K562 (cell line): ENCODE results near the gene KCNQ2. TPM values are rescaled to one million over a fixed set of nuclear protein-coding genes. Genes with fewer than 3 reads are reported as not detected.

ENCODE experiments used
- ATAC-seq: fragments of 200-7000 bp; cut with Tn5 transposase; 3 replicates; pipeline ENCODE4 v1.9.1; 2020; ENCODE audit warnings: moderate library complexity
- BruUV-seq: library from RNA; stranded (reverse); fragments of 400-500 nt; replicated peaks from 2 replicates; lab custom pipeline; 2021; lab: Mats Ljungman, UMichigan
- CTCF ChIA-PET: fragments of 300-600 bp; formaldehyde crosslinking; extraction: SDS; loops from one replicate; lab custom pipeline; 2021; ENCODE audit warnings: low intra/inter-chr PET ratio; lab: Yijun Ruan, JAX
- POLR2A ChIA-PET: fragments of 300-600, 350-650 bp; sonication (Branson Sonifier 250); formaldehyde crosslinking; extraction: SDS; loops from one replicate; lab custom pipeline; 2021; ENCODE audit warnings: antibody characterized with exemption, inconsistent platforms; lab: Yijun Ruan, JAX
- DNase-seq, 4 experiments: peaks; one replicate each; pipeline versions ENCODE4 v3.0.0 to v3.0.0-alpha.2; 2011 to 2018; ENCODE audit warnings: low spot score in 3 of 4, mixed read lengths in 3 of 4; ENCODE audit errors: extremely low read depth in 1 of 4
- FAIRE-seq: peaks from 2 replicates; lab custom pipeline; 2011; peaks lifted over from hg19 to GRCh38; lab: Jason Lieb, UNC
- H2AFZ ChIP-seq: 2 replicates; pipeline ENCODE4 v1.6.0; 2011; ENCODE audit warnings: low read depth, low read length, control low read depth, inconsistent platforms
- H3K27ac ChIP-seq: fragments of 200-600 bp; 3 replicates; pipeline ENCODE4 v1.8.0; 2011; ENCODE audit warnings: low read depth, mild to moderate bottlenecking, control low read depth, inconsistent platforms, low read length, moderate library complexity, mixed read lengths; ENCODE audit errors: extremely low read depth
- H3K27me3 ChIP-seq, 2 experiments: fragments of 300-600 bp in 1 of 2; 2 replicates in 1 of 2; 3 replicates in 1 of 2; pipeline versions ENCODE4 v1.6.0 to v1.8.0; 2011; ENCODE audit warnings: inconsistent platforms in 2 of 2, low read length in 2 of 2, mild to moderate bottlenecking in 1 of 2, mixed read lengths in 1 of 2, moderate library complexity in 1 of 2; ENCODE audit not compliant: control insufficient read depth in 2 of 2, insufficient read depth in 2 of 2
- H3K36me3 ChIP-seq: fragments of 300-600 bp; 3 replicates; pipeline ENCODE4 v1.8.0; 2011; ENCODE audit warnings: mild to moderate bottlenecking, low read length, inconsistent platforms; ENCODE audit not compliant: control insufficient read depth, insufficient read depth
- H3K4me1 ChIP-seq, 2 experiments: fragments of 200-600 bp in 1 of 2; replicated peaks in 1 of 2; 2 replicates in 1 of 2; 3 replicates in 1 of 2; pipeline versions ENCODE4 v1.5.1 to v1.8.0; 2011; ENCODE audit warnings: inconsistent platforms in 2 of 2, low read length in 2 of 2, mild to moderate bottlenecking in 1 of 2, mixed read lengths in 1 of 2, moderate library complexity in 1 of 2; ENCODE audit not compliant: control insufficient read depth in 2 of 2, insufficient read depth in 2 of 2
- H3K4me2 ChIP-seq: 2 replicates; pipeline ENCODE4 v1.6.1; 2011; ENCODE audit warnings: low read length, control low read depth, inconsistent platforms, mixed read lengths; ENCODE audit not compliant: insufficient read depth
- H3K4me3 ChIP-seq: fragments of 200-600 bp; sonication (generic), shearing (Covaris generic); 2 replicates; pipeline ENCODE4 v1.5.1; 2016; ENCODE audit warnings: control low read depth, inconsistent platforms
- H3K79me2 ChIP-seq: fragments of 200-600 bp; 3 replicates; pipeline ENCODE4 v1.8.0; 2011; ENCODE audit warnings: low read length, inconsistent platforms; ENCODE audit not compliant: control insufficient read depth, insufficient read depth
- H3K9ac ChIP-seq, 2 experiments: 2 replicates each; pipeline versions ENCODE4 v1.6.0 to v1.6.1; 2011; ENCODE audit warnings: low read depth in 2 of 2, low read length in 2 of 2, control low read depth in 1 of 2, inconsistent platforms in 1 of 2, mild to moderate bottlenecking in 1 of 2, mixed read lengths in 1 of 2; ENCODE audit not compliant: insufficient read depth in 1 of 2
- H3K9me1 ChIP-seq: one replicate; pipeline ENCODE4 v1.6.0; 2011; ENCODE audit warnings: inconsistent platforms, mild to moderate bottlenecking, low read length, moderate library complexity; ENCODE audit not compliant: control insufficient read depth, insufficient read depth
- H3K9me3 ChIP-seq: replicated peaks from 2 replicates; pipeline ENCODE4 v1.5.1; 2011; ENCODE audit warnings: low read depth, low read length, inconsistent platforms; ENCODE audit not compliant: control insufficient read depth, insufficient read depth
- H4K20me1 ChIP-seq: replicated peaks from 2 replicates; pipeline ENCODE4 v1.6.1; 2011; ENCODE audit warnings: low read length, inconsistent platforms, mixed read lengths; ENCODE audit not compliant: control insufficient read depth, insufficient read depth
- BCOR ChIP-seq: fragments of 450-650 bp; IDR thresholded peaks from 2 replicates; pipeline ENCODE4 v1.6.1; 2016
- E2F3 ChIP-seq: fragments of 250-450 bp; sonication (Bioruptor Pico); IDR thresholded peaks from 2 replicates; pipeline ENCODE4 v1.4.0; 2020; ENCODE audit warnings: mild to moderate bottlenecking
- GTF2A2 ChIP-seq: IDR thresholded peaks from 2 replicates; pipeline ENCODE4 v1.6.1; 2016; ENCODE audit warnings: mild to moderate bottlenecking, missing genetic modification characterization, missing compliant biosample characterization
- MCM5 ChIP-seq: fragments of 450-650 bp; IDR thresholded peaks from 2 replicates; pipeline ENCODE4 v1.6.1; 2016; ENCODE audit warnings: low read depth
- RAD51 ChIP-seq: fragments of 450-650 bp; IDR thresholded peaks from 2 replicates; pipeline ENCODE4 v1.7.1; 2016; ENCODE audit warnings: low read depth, mild to moderate bottlenecking, borderline replicate concordance
- SMAD1 ChIP-seq: fragments of 150-350 bp; IDR thresholded peaks from 2 replicates; pipeline ENCODE4 v1.6.1; 2014; ENCODE audit warnings: low read length, low read depth; ENCODE audit not compliant: partially characterized antibody
- TAL1 ChIP-seq: fragments of 450-650 bp; IDR thresholded peaks from 2 replicates; pipeline ENCODE4 v1.6.1; 2016; ENCODE audit warnings: mild to moderate bottlenecking
- TARDBP ChIP-seq: fragments of 450-650 bp; IDR thresholded peaks from 2 replicates; pipeline ENCODE4 v1.6.1; 2016
- TSC22D4 ChIP-seq: fragments of 450-650 bp; IDR thresholded peaks from 2 replicates; pipeline ENCODE4 v1.6.1; 2016; ENCODE audit warnings: missing genetic modification characterization, missing biosample characterization, control low read depth
- ZNF217 ChIP-seq: sonication (generic); formaldehyde crosslinking; IDR thresholded peaks from 2 replicates; pipeline ENCODE4 v1.8.0; 2022; ENCODE audit warnings: mild to moderate bottlenecking, missing genetic modification reagents
- WGBS: fragments of 100-300 bp; shearing (Covaris generic); methylation state at CpG from one replicate; pipeline ENCODE4 v1.1.6; 2016; ENCODE audit warnings: low coverage, mixed read lengths; ENCODE audit not compliant: insufficient coverage; ENCODE audit errors: missing lambda C conversion rate; 5-methylcytosine and 5-hydroxymethylcytosine counted together
- in situ Hi-C: fragments of 300-500 bp; cut with MboI; formaldehyde crosslinking; loops from 4 replicates; pipeline ENCODE4 v1.15.0; 2018; ENCODE audit warnings: inconsistent platforms, mixed read lengths
- intact Hi-C: fragments of 100-400 bp; cut with micrococcal nuclease; formaldehyde crosslinking; loops from 2 replicates; pipeline ENCODE4 v1.14.2; 2022
- polyA plus RNA-seq, 8 experiments: library from polyadenylated mRNA; depleted of rRNA in 4 of 8; stranded (reverse) in 5 of 8; unstranded in 3 of 8; fragments of >200 nt; fragmentation: Nextera tagmentation in 2 of 8; fragmentation: Illumina TruSeq in 1 of 8; extraction: Ambion mirVana in 2 of 8; extraction: Trizol in 1 of 8; gene quantifications; 2 replicates each; pipeline versions ENCODE4 v1.2.1 to v1.2.3, GENCODE V29; 2011 to 2014; ENCODE audit warnings: inconsistent platforms in 1 of 8, missing spikeins in 1 of 8
- total RNA-seq, 7 experiments: library from RNA; depleted of rRNA in 6 of 7; stranded (reverse); fragments of >200 nt in 6 of 7; fragmentation: Illumina TruSeq in 2 of 7; extraction: Trizol in 2 of 7; gene quantifications; 2 replicates each; pipeline versions ENCODE4 v1.2.1 to v1.2.3, GENCODE V29; 2011 to 2021; ENCODE audit warnings: low replicate concordance in 1 of 7
- TF ChIP-seq, protein P1 (sequence below): sonication (generic); formaldehyde crosslinking; IDR thresholded peaks from 2 replicates; pipeline ENCODE4 v1.5.0; 2020; ENCODE audit warnings: missing genetic modification reagents
- TF ChIP-seq, protein P2 (sequence below): sonication (generic); formaldehyde crosslinking; IDR thresholded peaks from 2 replicates; pipeline ENCODE4 v1.8.1; 2023; ENCODE audit warnings: missing genetic modification reagents, mild to moderate bottlenecking, borderline replicate concordance

Gene KCNQ2
- total and polyA plus RNA-seq, 9 of the 15 experiments (the other 6 are each of a cell fraction or from before 2014, with no cell fraction given): 0.13 to 0.16 TPM; not detected in 7

DNA sequence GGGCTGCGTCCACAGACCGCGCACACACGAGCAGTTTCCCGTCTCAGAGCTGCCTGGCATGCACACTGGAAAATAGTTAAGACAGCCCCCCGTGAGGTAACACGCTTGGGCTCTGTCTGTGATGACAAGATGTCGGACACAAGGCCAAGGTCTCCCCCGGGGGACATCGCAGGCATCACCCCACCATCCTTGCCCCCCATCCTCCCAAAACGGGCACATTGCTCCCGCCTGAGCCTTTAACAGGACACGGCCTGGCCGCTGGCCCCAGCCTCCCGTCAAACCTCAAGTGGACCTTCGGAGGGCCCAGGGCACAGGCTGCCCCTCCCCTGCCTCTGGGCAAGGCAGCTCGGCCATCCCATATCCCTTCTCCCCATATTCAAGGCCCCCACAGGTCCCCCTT lies 5.6 kb downstream of the KCNQ2 start:
- BruUV-seq: no TSS peak
- peaks cover 14% of the 10 kb centered on the region for H4K20me1 ChIP-seq
- no peak overlapping the region for H3K4me3 ChIP-seq
- H3K36me3 ChIP-seq: no peaks in the 10 kb centered on the region
- H3K27ac ChIP-seq: no peak overlapping the region
- H3K4me2 ChIP-seq: no peak overlapping the region
- DNase-seq: no peak
- ATAC-seq: no peak
- no peak overlapping the region for H3K9ac ChIP-seq
- intact Hi-C loops (no loop called here), in situ Hi-C loops (no loop called here)
- H3K79me2 ChIP-seq: no peaks in the 10 kb centered on the region
- peaks cover 0 to 39% of the 10 kb centered on the region in 2 experiments; a peak in 2 of 5 replicates for H3K4me1 ChIP-seq
- 2% methylated on average over 17 of the region's 17 CpGs for WGBS
- ChIA-PET POLR2A (interaction anchor here (1.2 kb wide), 1 partner anchor 15 kb away, joined by 3 read pairs; no protein-coding TSS in a partner anchor), CTCF (no interaction called here)
- no peaks in the 10 kb centered on the region for H3K9me1 ChIP-seq
- H3K27me3 ChIP-seq: peaks cover 49 to 94% of the 10 kb centered on the region in 2 experiments
- no peak overlapping the region for H2AFZ ChIP-seq
- FAIRE-seq: no peak
- H3K9me3 ChIP-seq: no peaks in the 10 kb centered on the region
- no peak for TF ChIP-seq TARDBP
- TF ChIP-seq E2F3 (CRISPR knock-in tag): no peak
- no peak for TF ChIP-seq ZNF217

DNA sequence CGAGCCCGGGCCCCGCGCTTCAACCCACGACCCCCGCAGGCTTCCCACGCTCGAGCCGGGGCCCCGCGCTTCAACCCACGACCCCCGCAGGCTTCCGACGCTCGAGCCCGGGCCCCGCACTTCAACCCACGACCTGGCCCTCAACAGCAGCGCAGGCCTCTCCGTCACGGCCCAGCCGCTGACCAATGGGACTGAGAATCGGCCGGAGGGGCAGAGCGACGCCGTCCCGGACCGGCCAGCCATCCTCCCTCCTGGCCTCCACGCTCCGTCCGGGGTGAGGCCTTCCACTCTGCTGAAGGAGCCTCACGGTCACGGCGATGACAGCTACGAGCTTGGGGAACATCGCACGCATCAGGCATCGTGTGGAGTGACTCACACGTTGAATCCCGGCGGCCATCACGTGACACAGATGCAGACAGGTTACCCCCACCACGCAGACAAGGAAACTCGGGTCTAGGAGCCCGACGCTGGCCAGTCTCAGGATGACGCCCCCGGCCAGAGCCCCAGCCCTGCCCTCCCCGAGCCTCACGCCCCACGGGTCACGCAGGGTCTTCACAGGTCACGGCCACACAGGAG lies 6.1 kb downstream of the KCNQ2 start:
- DNase-seq (no peak), FAIRE-seq (no peak), ATAC-seq (no peak)
- Histone ChIP-seq H3K4me1 (peaks cover 0 to 38% of the 10 kb centered on the region in 2 experiments; a peak in 2 of 5 replicates), H2AFZ (no peak overlapping the region), H3K9ac (no peak overlapping the region), H4K20me1 (peaks cover 14% of the 10 kb centered on the region), H3K79me2 (no peaks in the 10 kb centered on the region), H3K9me3 (no peaks in the 10 kb centered on the region), H3K36me3 (no peaks in the 10 kb centered on the region), H3K9me1 (no peaks in the 10 kb centered on the region), H3K27ac (no peak overlapping the region), H3K27me3 (peaks cover 49 to 97% of the 10 kb centered on the region in 2 experiments), H3K4me3 (no peak overlapping the region), H3K4me2 (no peak overlapping the region)
- intact Hi-C loops (no loop called here), in situ Hi-C loops (no loop called here)
- 5% methylated on average over 43 of the region's 55 CpGs for WGBS
- no TSS peak for BruUV-seq
- CTCF ChIA-PET: no interaction called here
- POLR2A ChIA-PET: interaction anchor here (1.2 kb wide), 1 partner anchor 15 kb away, joined by 3 read pairs; no protein-coding TSS in a partner anchor
- TF ChIP-seq, protein P1, sequence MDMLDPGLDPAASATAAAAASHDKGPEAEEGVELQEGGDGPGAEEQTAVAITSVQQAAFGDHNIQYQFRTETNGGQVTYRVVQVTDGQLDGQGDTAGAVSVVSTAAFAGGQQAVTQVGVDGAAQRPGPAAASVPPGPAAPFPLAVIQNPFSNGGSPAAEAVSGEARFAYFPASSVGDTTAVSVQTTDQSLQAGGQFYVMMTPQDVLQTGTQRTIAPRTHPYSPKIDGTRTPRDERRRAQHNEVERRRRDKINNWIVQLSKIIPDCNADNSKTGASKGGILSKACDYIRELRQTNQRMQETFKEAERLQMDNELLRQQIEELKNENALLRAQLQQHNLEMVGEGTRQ (CRISPR knock-in tag): peak; percentile 74
- TF ChIP-seq BCOR (no peak), RAD51 (peak; percentile 70), TAL1 (no peak), MCM5 (no peak), TSC22D4 (tag) (no peak), GTF2A2 (no peak), SMAD1 (no peak)
- TF ChIP-seq, protein P2, sequence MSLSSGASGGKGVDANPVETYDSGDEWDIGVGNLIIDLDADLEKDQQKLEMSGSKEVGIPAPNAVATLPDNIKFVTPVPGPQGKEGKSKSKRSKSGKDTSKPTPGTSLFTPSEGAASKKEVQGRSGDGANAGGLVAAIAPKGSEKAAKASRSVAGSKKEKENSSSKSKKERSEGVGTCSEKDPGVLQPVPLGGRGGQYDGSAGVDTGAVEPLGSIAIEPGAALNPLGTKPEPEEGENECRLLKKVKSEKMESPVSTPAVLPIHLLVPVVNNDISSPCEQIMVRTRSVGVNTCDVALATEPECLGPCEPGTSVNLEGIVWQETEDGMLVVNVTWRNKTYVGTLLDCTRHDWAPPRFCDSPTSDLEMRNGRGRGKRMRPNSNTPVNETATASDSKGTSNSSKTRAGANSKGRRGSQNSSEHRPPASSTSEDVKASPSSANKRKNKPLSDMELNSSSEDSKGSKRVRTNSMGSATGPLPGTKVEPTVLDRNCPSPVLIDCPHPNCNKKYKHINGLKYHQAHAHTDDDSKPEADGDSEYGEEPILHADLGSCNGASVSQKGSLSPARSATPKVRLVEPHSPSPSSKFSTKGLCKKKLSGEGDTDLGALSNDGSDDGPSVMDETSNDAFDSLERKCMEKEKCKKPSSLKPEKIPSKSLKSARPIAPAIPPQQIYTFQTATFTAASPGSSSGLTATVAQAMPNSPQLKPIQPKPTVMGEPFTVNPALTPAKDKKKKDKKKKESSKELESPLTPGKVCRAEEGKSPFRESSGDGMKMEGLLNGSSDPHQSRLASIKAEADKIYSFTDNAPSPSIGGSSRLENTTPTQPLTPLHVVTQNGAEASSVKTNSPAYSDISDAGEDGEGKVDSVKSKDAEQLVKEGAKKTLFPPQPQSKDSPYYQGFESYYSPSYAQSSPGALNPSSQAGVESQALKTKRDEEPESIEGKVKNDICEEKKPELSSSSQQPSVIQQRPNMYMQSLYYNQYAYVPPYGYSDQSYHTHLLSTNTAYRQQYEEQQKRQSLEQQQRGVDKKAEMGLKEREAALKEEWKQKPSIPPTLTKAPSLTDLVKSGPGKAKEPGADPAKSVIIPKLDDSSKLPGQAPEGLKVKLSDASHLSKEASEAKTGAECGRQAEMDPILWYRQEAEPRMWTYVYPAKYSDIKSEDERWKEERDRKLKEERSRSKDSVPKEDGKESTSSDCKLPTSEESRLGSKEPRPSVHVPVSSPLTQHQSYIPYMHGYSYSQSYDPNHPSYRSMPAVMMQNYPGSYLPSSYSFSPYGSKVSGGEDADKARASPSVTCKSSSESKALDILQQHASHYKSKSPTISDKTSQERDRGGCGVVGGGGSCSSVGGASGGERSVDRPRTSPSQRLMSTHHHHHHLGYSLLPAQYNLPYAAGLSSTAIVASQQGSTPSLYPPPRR (CRISPR knock-in tag): no peak
